ENCODE data around the gene RCAN2.

DNA sequence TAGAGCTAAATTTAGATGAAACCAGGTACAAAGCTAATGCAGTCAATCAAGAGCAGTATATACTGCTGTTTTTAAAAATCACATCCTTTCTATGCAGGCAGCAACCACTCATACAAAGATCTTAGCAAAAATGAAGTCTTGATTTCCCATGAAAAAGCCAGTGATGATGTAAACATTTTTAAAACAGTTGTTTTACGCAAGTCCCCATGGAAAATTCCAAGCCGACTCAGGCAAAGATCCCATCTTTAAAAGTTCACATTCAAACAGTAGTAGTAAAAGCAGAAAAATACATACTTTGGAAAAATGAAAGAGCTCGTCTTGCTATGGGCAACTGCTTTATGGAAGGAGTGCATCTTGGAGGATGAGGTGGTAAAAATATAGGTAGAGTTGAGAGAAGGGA is 84.0 kb downstream of the RCAN2 start:
- TF ChIP-seq POLR2AphosphoS5 (IDR thresholded peaks at IDR 0.05; ENCODE audit: low read depth, low read length) (no peak), POLR2A (IDR thresholded peaks at IDR 0.05; ENCODE audit: low read depth, low read length) (no peak), PAX5 (IDR thresholded peaks at IDR 0.05; ENCODE audit: insufficient read depth, low read length, severe bottlenecking) (no peak), TAF1 (IDR thresholded peaks at IDR 0.05; ENCODE audit: low read depth, low read length) (no peak)

Data from GM12891 (cell line).